ENCODE data around the gene ITGAD. TPM values are rescaled to one million over a fixed set of nuclear protein-coding genes. Genes with fewer than 3 reads are reported as not detected.

Gene ITGAD
- total and polyA plus RNA-seq, 2 donors from 2014 or later: 0.13 TPM; not detected in 1

DNA sequence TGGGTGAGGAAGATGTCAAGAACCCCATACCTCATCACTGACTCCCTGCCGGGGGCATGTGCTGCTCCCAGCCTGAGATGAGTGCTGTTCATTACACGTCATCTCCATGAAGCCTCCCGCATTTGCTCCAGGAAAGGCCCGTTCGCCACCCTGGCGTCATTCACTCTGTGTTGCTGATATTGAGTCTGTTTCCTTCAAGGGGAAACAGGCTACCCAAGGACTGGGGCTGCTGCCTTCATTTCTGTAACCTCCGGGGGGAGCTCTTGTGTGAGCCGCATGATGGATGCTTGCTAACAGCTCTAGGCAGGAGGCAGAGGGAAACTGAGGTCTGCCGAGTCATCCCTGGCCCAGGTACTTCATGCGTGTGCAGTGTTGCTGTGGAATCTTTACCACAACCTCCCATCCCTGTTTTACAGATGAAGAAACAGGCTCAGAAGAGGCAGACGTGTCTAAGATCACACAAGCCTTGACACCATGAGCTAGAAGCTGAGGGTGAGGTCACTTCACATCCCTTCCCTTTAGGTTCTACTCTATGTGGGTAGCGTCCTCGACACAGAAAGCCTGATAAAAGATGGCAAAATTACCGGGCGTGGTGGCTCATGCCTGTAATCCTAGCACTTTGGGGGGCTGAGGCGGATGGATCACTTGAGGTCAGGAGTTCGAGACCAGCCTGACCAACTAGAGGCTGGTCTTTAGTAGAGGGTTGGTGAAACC, 62.6 kb downstream of the ITGAD start:
- Histone ChIP-seq H3K4me1 (ENCODE audit: control insufficient read depth in 2 of 3, insufficient read depth in 2 of 3, low read depth in 1 of 3, low read length in 3 of 3) (peaks cover 3 to 37% (median 18%) of the 10 kb centered on the region in 3 donors), H3K27me3 (ENCODE audit: control insufficient read depth, insufficient read depth, low read length) (no peaks in the 10 kb centered on the region), H3K36me3 (ENCODE audit: control insufficient read depth in 2 of 3, insufficient read depth in 3 of 3, low read length in 3 of 3) (peaks cover 0 to 2% (median 0%) of the 10 kb centered on the region in 3 donors), H3K9me3 (ENCODE audit: control insufficient read depth in 2 of 3, insufficient read depth in 1 of 3, low read length in 3 of 3) (no peaks in the 10 kb centered on the region), H3K27ac (ENCODE audit: low read depth in 2 of 2, low read length in 2 of 2) (no peak overlapping the region), H3K9ac (ENCODE audit: low read length in 3 of 3) (peak overlapping the region in 1 of 3 donors; percentile 19), H3K4me3 (ENCODE audit: low read length in 3 of 3) (no peak overlapping the region)
- DNase-seq (peak in 2 of 5 donors; percentile 41 to 56), FAIRE-seq (no peak)
- intact Hi-C loops (cut with DNase I): no loop called here
- TF ChIP-seq, protein P1, sequence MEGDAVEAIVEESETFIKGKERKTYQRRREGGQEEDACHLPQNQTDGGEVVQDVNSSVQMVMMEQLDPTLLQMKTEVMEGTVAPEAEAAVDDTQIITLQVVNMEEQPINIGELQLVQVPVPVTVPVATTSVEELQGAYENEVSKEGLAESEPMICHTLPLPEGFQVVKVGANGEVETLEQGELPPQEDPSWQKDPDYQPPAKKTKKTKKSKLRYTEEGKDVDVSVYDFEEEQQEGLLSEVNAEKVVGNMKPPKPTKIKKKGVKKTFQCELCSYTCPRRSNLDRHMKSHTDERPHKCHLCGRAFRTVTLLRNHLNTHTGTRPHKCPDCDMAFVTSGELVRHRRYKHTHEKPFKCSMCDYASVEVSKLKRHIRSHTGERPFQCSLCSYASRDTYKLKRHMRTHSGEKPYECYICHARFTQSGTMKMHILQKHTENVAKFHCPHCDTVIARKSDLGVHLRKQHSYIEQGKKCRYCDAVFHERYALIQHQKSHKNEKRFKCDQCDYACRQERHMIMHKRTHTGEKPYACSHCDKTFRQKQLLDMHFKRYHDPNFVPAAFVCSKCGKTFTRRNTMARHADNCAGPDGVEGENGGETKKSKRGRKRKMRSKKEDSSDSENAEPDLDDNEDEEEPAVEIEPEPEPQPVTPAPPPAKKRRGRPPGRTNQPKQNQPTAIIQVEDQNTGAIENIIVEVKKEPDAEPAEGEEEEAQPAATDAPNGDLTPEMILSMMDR (IDR thresholded peaks at IDR 0.05; ENCODE audit: borderline replicate concordance, extremely low read depth, insufficient read depth): no peak

DNA sequence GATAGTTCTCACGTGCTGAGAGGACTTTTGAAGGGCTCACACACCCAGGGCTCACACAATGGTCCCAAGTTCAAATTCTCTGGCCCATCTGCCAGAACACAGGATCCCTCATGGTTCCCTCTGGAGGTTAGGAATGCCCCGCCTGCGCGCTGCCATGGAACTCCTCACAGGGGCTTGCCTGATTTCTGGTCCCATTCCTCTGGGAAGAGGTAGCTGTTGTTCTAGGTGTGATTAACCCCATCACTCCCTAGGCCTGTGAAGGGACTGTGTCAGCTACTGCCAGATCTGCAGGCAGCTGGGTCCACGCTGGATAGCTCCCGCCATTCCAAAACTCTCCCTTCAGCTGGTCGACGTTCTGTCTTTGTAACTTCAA, 63.8 kb downstream of the ITGAD start:
- intact Hi-C loops (cut with DNase I): no loop called here
- Histone ChIP-seq H3K4me1 (ENCODE audit: control insufficient read depth in 2 of 3, insufficient read depth in 2 of 3, low read depth in 1 of 3, low read length in 3 of 3) (peaks cover 3 to 37% (median 18%) of the 10 kb centered on the region in 3 donors), H3K9ac (ENCODE audit: low read length in 3 of 3) (no peak overlapping the region), H3K27me3 (ENCODE audit: control insufficient read depth, insufficient read depth, low read length) (no peaks in the 10 kb centered on the region), H3K36me3 (ENCODE audit: control insufficient read depth in 2 of 3, insufficient read depth in 3 of 3, low read length in 3 of 3) (peaks cover 0 to 3% (median 0%) of the 10 kb centered on the region in 3 donors), H3K4me3 (ENCODE audit: low read length in 3 of 3) (no peak overlapping the region), H3K9me3 (ENCODE audit: control insufficient read depth in 2 of 3, insufficient read depth in 1 of 3, low read length in 3 of 3) (no peaks in the 10 kb centered on the region), H3K27ac (ENCODE audit: low read depth in 2 of 2, low read length in 2 of 2) (no peak overlapping the region)
- DNase-seq: peak in 2 of 5 donors; percentile 45 to 46
- no peak for FAIRE-seq
- TF ChIP-seq, protein P1 (IDR thresholded peaks at IDR 0.05; ENCODE audit: borderline replicate concordance, extremely low read depth, insufficient read depth): no peak

DNA sequence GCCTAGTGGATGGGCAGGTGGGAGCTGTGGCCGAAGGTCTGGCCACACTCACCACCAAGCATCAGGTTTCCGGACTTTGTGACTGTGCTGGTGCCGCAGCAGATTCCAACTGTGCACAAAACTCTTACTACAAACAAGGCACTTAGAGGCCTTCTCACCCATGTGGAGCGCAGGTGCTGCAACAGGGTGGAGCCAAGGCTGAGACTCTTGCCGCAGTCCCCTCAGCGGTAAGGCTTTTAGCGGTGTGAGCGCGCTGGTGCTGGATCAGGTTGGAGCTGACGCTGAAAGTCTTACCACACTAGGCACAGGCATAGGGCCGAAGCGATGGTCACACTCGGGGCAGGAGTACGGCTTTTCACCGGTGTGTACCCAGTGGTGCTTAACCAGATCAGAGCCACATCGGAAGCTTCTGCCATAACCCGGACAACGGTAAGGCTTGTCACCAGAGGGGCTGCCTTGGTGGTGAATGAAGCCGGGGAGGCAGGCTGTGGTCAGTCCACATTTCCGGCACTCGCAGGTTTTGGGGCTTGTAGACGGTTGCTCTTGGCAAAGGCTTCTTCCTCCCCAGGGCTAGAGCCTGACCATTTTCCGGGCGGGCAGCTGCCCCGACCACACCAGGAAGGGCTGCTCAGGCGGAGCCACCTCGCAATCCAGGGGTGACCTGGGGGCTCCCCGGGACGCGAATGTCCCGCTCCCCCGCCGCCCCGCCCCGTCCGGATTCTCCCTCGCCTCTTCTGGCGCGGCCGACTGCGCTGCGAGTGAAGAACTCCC, 65.1 kb downstream of the ITGAD start:
- Histone ChIP-seq H3K9ac (ENCODE audit: low read length in 3 of 3) (peak overlapping the region; percentile 8 to 91 (median 69)), H3K4me3 (ENCODE audit: low read length in 3 of 3) (peak overlapping the region; percentile 57 to 97 (median 83)), H3K27me3 (ENCODE audit: control insufficient read depth, insufficient read depth, low read length) (no peaks in the 10 kb centered on the region), H3K36me3 (ENCODE audit: control insufficient read depth in 2 of 3, insufficient read depth in 3 of 3, low read length in 3 of 3) (peaks cover 0 to 4% (median 0%) of the 10 kb centered on the region in 3 donors), H3K27ac (ENCODE audit: low read depth in 2 of 2, low read length in 2 of 2) (peak overlapping the region; percentile 100), H3K4me1 (ENCODE audit: control insufficient read depth in 2 of 3, insufficient read depth in 2 of 3, low read depth in 1 of 3, low read length in 3 of 3) (peaks cover 3 to 36% (median 16%) of the 10 kb centered on the region in 3 donors), H3K9me3 (ENCODE audit: control insufficient read depth in 2 of 3, insufficient read depth in 1 of 3, low read length in 3 of 3) (no peaks in the 10 kb centered on the region)
- DNase-seq (peak; percentile 58 to 83 (median 70)), FAIRE-seq (no peak)
- intact Hi-C loops (cut with DNase I): no loop called here
- TF ChIP-seq, protein P1 (IDR thresholded peaks at IDR 0.05; ENCODE audit: borderline replicate concordance, extremely low read depth, insufficient read depth): peak; percentile 44

Measured in kidney (tissue), 14 donors.